Measurements from ENCODE around the gene PMEPA1.

DNA sequence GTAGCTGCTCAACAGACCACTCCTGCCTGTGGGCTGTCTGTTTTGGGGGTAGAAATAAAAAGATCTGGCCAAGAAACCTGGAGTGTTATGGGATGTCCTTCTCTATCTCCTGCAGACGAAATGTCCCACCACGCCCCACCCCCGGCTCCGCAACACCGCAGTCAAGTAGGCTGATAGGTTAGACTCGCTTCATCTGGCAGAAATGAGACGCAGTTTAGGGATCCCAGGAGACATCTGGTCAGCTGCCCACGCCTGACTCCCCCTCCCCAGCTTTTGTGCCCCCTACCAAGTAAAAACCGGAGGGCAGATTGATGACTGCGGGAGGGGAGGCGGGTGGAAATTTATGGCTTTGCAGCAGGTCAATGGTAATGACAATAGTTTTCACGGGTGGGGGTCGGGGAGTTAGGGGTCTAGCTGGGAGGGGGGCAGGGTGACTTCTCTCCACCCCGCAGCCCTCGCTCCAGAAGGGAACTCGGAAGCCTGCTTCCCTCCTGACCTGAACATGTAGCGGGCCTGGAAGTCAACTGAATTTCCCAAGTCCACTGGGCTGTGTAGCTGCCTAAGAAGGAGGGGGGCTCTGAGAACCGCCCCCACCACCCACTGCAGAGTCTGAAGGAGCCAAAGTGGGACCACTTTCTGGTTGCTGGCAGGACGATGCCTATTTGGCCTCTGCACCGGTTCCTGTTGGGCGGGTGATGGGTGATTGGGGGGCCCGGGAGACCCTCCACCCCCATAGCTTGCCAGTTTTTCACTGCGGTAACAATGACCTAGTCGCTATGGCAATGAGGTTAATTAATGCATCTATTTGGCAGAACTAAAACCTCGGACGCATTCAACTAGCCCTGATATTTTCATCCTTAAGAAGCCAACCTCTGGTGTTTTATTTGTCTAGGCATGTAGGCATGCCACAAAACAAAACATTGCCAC lies 25.7 kb downstream of the PMEPA1 start:
- TF ChIP-seq CTCF (IDR thresholded peaks at IDR 0.05) = no peak
- TF ChIP-seq POLR2A (IDR thresholded peaks at IDR 0.05) = no peak

Measured in Peyer's patch (tissue), 4 donors.